Measurements from ENCODE around the gene NKX6-2. TPM values are rescaled to one million over a fixed set of nuclear protein-coding genes. Genes with fewer than 3 reads are reported as not detected.
A peak's percentile ranks its signal among the peaks of the same experiment; 100 is the strongest.
"Not testable (repeated sequence)": the region's sequence is repeated elsewhere in the genome, so short reads cannot be mapped to it uniquely, and the experiment has no call there.

NKX6-2 gene
- total and polyA plus RNA-seq, 2 experiments from 2014 or later, result 0.03 to 5.0 TPM

DNA sequence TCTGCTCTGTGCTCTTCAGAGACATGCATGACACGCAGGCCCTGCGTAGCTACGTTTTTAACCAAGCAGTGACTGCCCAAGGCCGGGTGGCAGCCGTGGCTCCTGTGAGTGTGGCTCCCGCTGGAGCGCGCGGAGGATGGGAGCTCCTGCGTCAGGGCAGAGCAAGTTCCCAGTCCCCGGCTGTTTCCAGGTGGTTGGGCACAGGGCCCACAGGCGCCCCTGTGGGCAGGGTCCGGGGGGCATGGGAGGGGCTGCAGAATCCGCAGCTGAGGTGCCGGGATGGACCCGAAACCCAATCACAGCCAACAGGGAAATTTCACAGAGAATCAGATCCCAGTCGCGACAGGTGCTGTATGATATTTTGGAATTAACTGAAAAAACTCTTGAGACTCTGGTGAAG lies 9.8 kb downstream of the NKX6-2 start:
- TF ChIP-seq EZH2 (IDR thresholded peaks at IDR 0.05; ENCODE audit: borderline replicate concordance) (no peak), CTCF (IDR thresholded peaks at IDR 0.05; ENCODE audit: poor library complexity) (no peak), EZH2phosphoT487 (IDR thresholded peaks at IDR 0.05; ENCODE audit: low read depth, severe bottlenecking, unreplicated experiment) (no peak)
- Histone ChIP-seq H3K9me2 (replicated peaks; ENCODE audit: insufficient read depth) (no peaks in the 10 kb centered on the region), H3K9me3 (ENCODE audit: low read depth) (no peaks in the 10 kb centered on the region), H3K27ac (no peak overlapping the region), H3K36me3 (replicated peaks; ENCODE audit: insufficient read depth, low read depth) (no peaks in the 10 kb centered on the region), H3K79me2 (no peaks in the 10 kb centered on the region), H4K20me1 (ENCODE audit: insufficient read depth, poor library complexity, severe bottlenecking) (no peaks in the 10 kb centered on the region), H3K4me3 (no peak overlapping the region), H3K4me1 (ENCODE audit: insufficient read depth) (no peaks in the 10 kb centered on the region), H3K27me3 (no peaks in the 10 kb centered on the region), H3K4me2 (no peak overlapping the region), H2AFZ (no peak overlapping the region)
- no peak for DNase-seq (ENCODE audit: low spot score)
- 96% methylated on average over 18 of the region's 18 CpGs for WGBS (ENCODE audit: low lambda C conversion rate, missing lambda C conversion rate)

- no peak overlapping the region for H3K4me2 ChIP-seq
- no peaks in the 10 kb centered on the region for H3K9me3 ChIP-seq (ENCODE audit: low read depth)
- no peaks in the 10 kb centered on the region for H3K9me2 ChIP-seq (replicated peaks; ENCODE audit: insufficient read depth)
- no peak overlapping the region for H3K4me3 ChIP-seq
- no peaks in the 10 kb centered on the region for H3K27me3 ChIP-seq
- H3K79me2 ChIP-seq, result no peaks in the 10 kb centered on the region
- WGBS (ENCODE audit: low lambda C conversion rate, missing lambda C conversion rate), result 85% methylated on average over 11 of the region's 22 CpGs
- H3K4me1 ChIP-seq (ENCODE audit: insufficient read depth), result no peaks in the 10 kb centered on the region
- no peaks in the 10 kb centered on the region for H3K36me3 ChIP-seq (replicated peaks; ENCODE audit: insufficient read depth, low read depth)
- DNase-seq (ENCODE audit: low spot score), result peak; percentile 64
- H3K27ac ChIP-seq, result no peak overlapping the region
- H4K20me1 ChIP-seq (ENCODE audit: insufficient read depth, poor library complexity, severe bottlenecking), result no peaks in the 10 kb centered on the region
- TF ChIP-seq EZH2 (IDR thresholded peaks at IDR 0.05; ENCODE audit: borderline replicate concordance), result no peak
- no peak overlapping the region for H2AFZ ChIP-seq
These were observed 10.8 kb downstream of the NKX6-2 start for GRCh38 chr10:132774902-132775863.

- Histone ChIP-seq H3K27me3 (no peaks in the 10 kb centered on the region), H3K9me2 (replicated peaks; ENCODE audit: insufficient read depth) (no peaks in the 10 kb centered on the region), H3K4me1 (ENCODE audit: insufficient read depth) (no peaks in the 10 kb centered on the region), H3K9me3 (ENCODE audit: low read depth) (no peaks in the 10 kb centered on the region), H3K27ac (peak overlapping the region; percentile 69), H3K4me2 (peak overlapping the region; percentile 49), H4K20me1 (ENCODE audit: insufficient read depth, poor library complexity, severe bottlenecking) (no peaks in the 10 kb centered on the region), H3K36me3 (replicated peaks; ENCODE audit: insufficient read depth, low read depth) (no peaks in the 10 kb centered on the region), H3K79me2 (no peaks in the 10 kb centered on the region), H2AFZ (no peak overlapping the region), H3K4me3 (no peak overlapping the region)
- DNase-seq (ENCODE audit: low spot score), result peak; percentile 47
- 55% methylated on average over 27 of the region's 29 CpGs for WGBS (ENCODE audit: low lambda C conversion rate, missing lambda C conversion rate)
- TF ChIP-seq CTCF (IDR thresholded peaks at IDR 0.05; ENCODE audit: poor library complexity) (no peak), EZH2 (IDR thresholded peaks at IDR 0.05; ENCODE audit: borderline replicate concordance) (no peak), EZH2phosphoT487 (IDR thresholded peaks at IDR 0.05; ENCODE audit: low read depth, severe bottlenecking, unreplicated experiment) (no peak)
These were observed 11.6 kb downstream of the NKX6-2 start for GRCh38 chr10:132774181-132774901.

GRCh38 chr10:132772816-132773215 lies 13.1 kb downstream of the NKX6-2 start:
- not testable (repeated sequence) for H3K4me1 ChIP-seq (ENCODE audit: insufficient read depth); DNase-seq (ENCODE audit: low spot score); H3K9me3 ChIP-seq (ENCODE audit: low read depth); H3K79me2 ChIP-seq; H2AFZ ChIP-seq; H4K20me1 ChIP-seq (ENCODE audit: insufficient read depth, poor library complexity, severe bottlenecking); H3K27me3 ChIP-seq; H3K9me2 ChIP-seq (replicated peaks; ENCODE audit: insufficient read depth); H3K4me3 ChIP-seq; H3K4me2 ChIP-seq; H3K36me3 ChIP-seq (replicated peaks; ENCODE audit: insufficient read depth, low read depth); H3K27ac ChIP-seq
- 96% methylated on average over 10 of the region's 25 CpGs for WGBS (ENCODE audit: low lambda C conversion rate, missing lambda C conversion rate)
